Trophoblast cell (in vitro differentiated cells and primary cell): ENCODE data around the gene ABHD14A.

Source experiments
- DNase-seq, 2 donors: peaks; one replicate each; pipeline ENCODE4 v3.0.0-alpha.2; 2016
- H2AFZ ChIP-seq: 2 replicates; pipeline ENCODE4 v1.6.1; 2013; ENCODE audit warnings: low read length, moderate library complexity, mild to moderate bottlenecking; ENCODE audit not compliant: insufficient read depth, poor library complexity
- H2AK5ac ChIP-seq: 2 replicates; pipeline ENCODE4 v1.6.1; 2013; ENCODE audit warnings: mild to moderate bottlenecking, low read length
- H2BK120ac ChIP-seq: 2 replicates; pipeline ENCODE4 v1.6.1; 2013; ENCODE audit warnings: low read length, mild to moderate bottlenecking, moderate library complexity; ENCODE audit not compliant: insufficient read depth, poor library complexity
- H2BK12ac ChIP-seq: 2 replicates; pipeline ENCODE4 v1.6.1; 2013; ENCODE audit warnings: mild to moderate bottlenecking, low read length, moderate library complexity
- H2BK5ac ChIP-seq: 2 replicates; pipeline ENCODE4 v1.6.1; 2013; ENCODE audit warnings: low read length, low read depth, moderate library complexity, mild to moderate bottlenecking; ENCODE audit not compliant: poor library complexity
- H3K14ac ChIP-seq: 2 replicates; pipeline ENCODE4 v1.6.1; 2013; ENCODE audit warnings: mild to moderate bottlenecking, low read length
- H3K18ac ChIP-seq: 2 replicates; pipeline ENCODE4 v1.6.1; 2013; ENCODE audit warnings: mild to moderate bottlenecking, low read length
- H3K23ac ChIP-seq: 2 replicates; pipeline ENCODE4 v1.6.1; 2013; ENCODE audit warnings: low read length
- H3K27ac ChIP-seq: 2 replicates; pipeline ENCODE4 v1.5.1; 2013; ENCODE audit warnings: low read depth, mild to moderate bottlenecking, inconsistent platforms, low read length, moderate library complexity
- H3K27me3 ChIP-seq: 2 replicates; pipeline ENCODE4 v1.6.1; 2013; ENCODE audit warnings: inconsistent platforms, mild to moderate bottlenecking, low read length, moderate library complexity; ENCODE audit not compliant: insufficient read depth
- H3K36me3 ChIP-seq, 2 experiments: 1 replicate in 1 of 2; 2 replicates in 1 of 2; pipeline ENCODE4 v1.6.1; 2013; ENCODE audit warnings: low read length in 2 of 2, mild to moderate bottlenecking in 2 of 2, moderate library complexity in 1 of 2; ENCODE audit not compliant: insufficient read depth in 2 of 2, control insufficient read depth in 1 of 2
- H3K4ac ChIP-seq: 2 replicates; pipeline ENCODE4 v1.6.1; 2013; ENCODE audit warnings: low read depth, mild to moderate bottlenecking, low read length, moderate library complexity
- H3K4me1 ChIP-seq, 2 experiments: 1 replicate in 1 of 2; 2 replicates in 1 of 2; pipeline ENCODE4 v1.6.1; 2013; ENCODE audit warnings: low read length in 2 of 2, mild to moderate bottlenecking in 2 of 2, moderate library complexity in 1 of 2; ENCODE audit not compliant: insufficient read depth in 2 of 2, control insufficient read depth in 1 of 2
- H3K4me2 ChIP-seq: 2 replicates; pipeline ENCODE4 v1.6.1; 2013; ENCODE audit warnings: inconsistent platforms, mild to moderate bottlenecking, low read length, moderate library complexity
- H3K4me3 ChIP-seq: 2 replicates; pipeline ENCODE4 v1.5.1; 2013; ENCODE audit warnings: mild to moderate bottlenecking, low read depth, low read length, inconsistent platforms
- H3K79me1 ChIP-seq: one replicate; pipeline ENCODE4 v1.6.1; 2013; ENCODE audit warnings: low read length
- H3K79me2 ChIP-seq: 2 replicates; pipeline ENCODE4 v1.6.1; 2013; ENCODE audit warnings: low read length, mild to moderate bottlenecking; ENCODE audit not compliant: control insufficient read depth, insufficient read depth, poor library complexity
- H3K9ac ChIP-seq: 2 replicates; pipeline ENCODE4 v1.6.1; 2013; ENCODE audit warnings: mild to moderate bottlenecking, low read length
- H3K9me3 ChIP-seq: 2 replicates; pipeline ENCODE4 v1.6.1; 2013; ENCODE audit warnings: low read depth, mild to moderate bottlenecking, control low read depth, inconsistent platforms, low read length; ENCODE audit not compliant: insufficient read depth
- H4K12ac ChIP-seq: 2 replicates; pipeline ENCODE4 v1.6.1; 2013; ENCODE audit warnings: low read depth, mild to moderate bottlenecking, low read length, moderate library complexity
- H4K8ac ChIP-seq: 2 replicates; pipeline ENCODE4 v1.6.1; 2013; ENCODE audit warnings: low read depth, mild to moderate bottlenecking, low read length, moderate library complexity
- H4K91ac ChIP-seq: one replicate; pipeline ENCODE4 v1.6.1; 2013; ENCODE audit warnings: low read depth, mild to moderate bottlenecking, low read length, moderate library complexity
- WGBS: extraction: QIAGEN DNeasy Blood & Tissue Kit; methylation state at CpG from one replicate; pipeline ENCODE4 v1.1.7; 2013; ENCODE audit warnings: missing lambda C conversion rate; ENCODE audit not compliant: insufficient read length, insufficient coverage; ENCODE audit errors: extremely low coverage; 5-methylcytosine and 5-hydroxymethylcytosine counted together

Gene ABHD14A

DNA sequence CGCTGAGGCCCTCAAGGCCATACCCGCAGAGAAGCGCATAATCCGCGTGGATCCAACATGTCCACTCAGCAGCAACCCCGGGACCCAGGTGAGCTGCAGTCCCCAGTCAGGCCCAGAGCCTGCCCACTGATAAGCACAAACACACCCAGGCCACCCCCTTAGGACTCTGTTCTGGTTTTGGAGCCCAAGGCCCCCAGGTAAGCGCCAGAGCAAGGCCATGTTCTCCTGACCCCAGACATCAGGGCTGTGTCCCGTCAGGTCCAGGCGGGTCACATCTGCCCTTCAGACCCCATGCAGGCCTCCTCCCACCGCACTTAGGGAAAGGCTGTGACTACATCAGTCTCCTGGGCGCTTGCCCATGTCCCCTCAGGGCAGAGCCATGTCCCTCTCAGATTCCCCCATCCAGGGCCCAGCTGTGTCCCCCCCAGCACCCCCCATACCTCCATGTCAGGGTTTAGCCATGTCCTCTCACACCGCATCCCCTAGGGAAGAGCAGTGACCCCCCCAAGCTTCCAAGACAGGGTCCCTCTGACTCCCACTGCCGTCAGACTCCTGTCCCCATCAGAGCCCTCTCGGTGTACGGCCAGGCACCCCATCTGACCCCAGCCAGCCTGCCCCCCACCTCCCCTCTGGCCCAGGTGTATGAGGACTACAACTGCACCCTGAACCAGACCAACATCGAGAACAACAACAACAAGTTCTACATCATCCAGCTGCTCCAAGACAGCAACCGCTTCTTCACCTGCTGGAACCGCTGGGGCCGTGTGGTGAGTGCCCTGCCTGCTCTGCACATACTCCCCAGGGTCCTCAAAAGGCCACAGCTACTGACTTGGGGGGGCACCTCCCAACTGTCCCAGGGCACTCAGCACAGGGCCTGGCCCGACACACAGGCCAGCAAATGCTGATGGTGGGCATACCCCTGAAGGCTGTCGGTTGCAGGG is 31.1 kb upstream of the ABHD14A start:
- no peak for DNase-seq
- no peak overlapping the region for H2AFZ ChIP-seq
- no peak overlapping the region for H2BK12ac ChIP-seq
- H3K4me3 ChIP-seq, result no peak overlapping the region
- H3K79me1 ChIP-seq, result peaks cover 5% of the 10 kb centered on the region
- H3K4me1 ChIP-seq, result peaks cover 12 to 14% of the 10 kb centered on the region in 2 experiments
- WGBS, result no CpG with 5 or more reads among the region's 21 CpGs
- H3K36me3 ChIP-seq, result peaks cover 1 to 2% of the 10 kb centered on the region in 2 experiments
- no peak overlapping the region for H3K23ac ChIP-seq
- no peak overlapping the region for H3K18ac ChIP-seq
- no peak overlapping the region for H2BK120ac ChIP-seq
- no peak overlapping the region for H4K91ac ChIP-seq
- no peak overlapping the region for H4K12ac ChIP-seq
- no peak overlapping the region for H3K4ac ChIP-seq
- no peak overlapping the region for H2BK5ac ChIP-seq
- no peak overlapping the region for H3K27ac ChIP-seq
- no peaks in the 10 kb centered on the region for H3K27me3 ChIP-seq
- peaks cover 4% of the 10 kb centered on the region for H3K79me2 ChIP-seq
- H4K8ac ChIP-seq, result no peak overlapping the region
- H3K14ac ChIP-seq, result no peak overlapping the region
- no peak overlapping the region for H3K9ac ChIP-seq
- H2AK5ac ChIP-seq, result no peak overlapping the region
- H3K9me3 ChIP-seq, result no peaks in the 10 kb centered on the region
- no peak overlapping the region for H3K4me2 ChIP-seq

DNA sequence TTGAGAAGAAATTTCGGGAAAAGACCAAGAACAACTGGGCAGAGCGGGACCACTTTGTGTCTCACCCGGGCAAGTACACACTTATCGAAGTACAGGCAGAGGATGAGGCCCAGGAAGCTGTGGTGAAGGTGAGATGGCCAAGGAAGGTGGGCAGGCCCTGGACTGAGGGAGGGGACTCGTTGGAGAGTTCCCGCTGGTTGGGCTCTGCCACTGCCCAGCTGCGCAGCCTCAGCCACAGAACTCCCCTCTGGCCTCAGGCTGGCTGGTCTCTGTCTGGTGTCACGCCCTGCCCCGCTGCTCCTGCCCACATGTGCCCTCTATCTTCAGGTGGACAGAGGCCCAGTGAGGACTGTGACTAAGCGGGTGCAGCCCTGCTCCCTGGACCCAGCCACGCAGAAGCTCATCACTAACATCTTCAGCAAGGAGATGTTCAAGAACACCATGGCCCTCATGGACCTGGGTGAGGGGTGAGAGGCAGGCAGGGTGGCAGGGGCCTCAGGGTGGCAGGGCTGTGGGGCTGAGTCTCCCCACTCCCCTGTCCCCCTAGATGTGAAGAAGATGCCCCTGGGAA is 30.3 kb upstream of the ABHD14A start:
- H3K4me1 ChIP-seq, result peaks cover 12 to 14% of the 10 kb centered on the region in 2 experiments
- H3K18ac ChIP-seq, result no peak overlapping the region
- no peaks in the 10 kb centered on the region for H3K9me3 ChIP-seq
- H4K91ac ChIP-seq, result no peak overlapping the region
- no peak overlapping the region for H3K4me3 ChIP-seq
- H3K14ac ChIP-seq, result no peak overlapping the region
- H3K4ac ChIP-seq, result no peak overlapping the region
- no peak overlapping the region for H4K8ac ChIP-seq
- no peak overlapping the region for H3K23ac ChIP-seq
- H2AFZ ChIP-seq, result no peak overlapping the region
- no CpG with 5 or more reads among the region's 11 CpGs for WGBS
- H3K4me2 ChIP-seq, result no peak overlapping the region
- H3K36me3 ChIP-seq, result no peaks in the 10 kb centered on the region
- DNase-seq, result no peak
- H4K12ac ChIP-seq, result no peak overlapping the region
- no peak overlapping the region for H2BK12ac ChIP-seq
- no peak overlapping the region for H2AK5ac ChIP-seq
- no peaks in the 10 kb centered on the region for H3K27me3 ChIP-seq
- H2BK5ac ChIP-seq, result no peak overlapping the region
- no peak overlapping the region for H3K27ac ChIP-seq
- H3K79me1 ChIP-seq, result peaks cover 5% of the 10 kb centered on the region
- H3K9ac ChIP-seq, result no peak overlapping the region
- no peak overlapping the region for H2BK120ac ChIP-seq
- H3K79me2 ChIP-seq, result peaks cover 4% of the 10 kb centered on the region

DNA sequence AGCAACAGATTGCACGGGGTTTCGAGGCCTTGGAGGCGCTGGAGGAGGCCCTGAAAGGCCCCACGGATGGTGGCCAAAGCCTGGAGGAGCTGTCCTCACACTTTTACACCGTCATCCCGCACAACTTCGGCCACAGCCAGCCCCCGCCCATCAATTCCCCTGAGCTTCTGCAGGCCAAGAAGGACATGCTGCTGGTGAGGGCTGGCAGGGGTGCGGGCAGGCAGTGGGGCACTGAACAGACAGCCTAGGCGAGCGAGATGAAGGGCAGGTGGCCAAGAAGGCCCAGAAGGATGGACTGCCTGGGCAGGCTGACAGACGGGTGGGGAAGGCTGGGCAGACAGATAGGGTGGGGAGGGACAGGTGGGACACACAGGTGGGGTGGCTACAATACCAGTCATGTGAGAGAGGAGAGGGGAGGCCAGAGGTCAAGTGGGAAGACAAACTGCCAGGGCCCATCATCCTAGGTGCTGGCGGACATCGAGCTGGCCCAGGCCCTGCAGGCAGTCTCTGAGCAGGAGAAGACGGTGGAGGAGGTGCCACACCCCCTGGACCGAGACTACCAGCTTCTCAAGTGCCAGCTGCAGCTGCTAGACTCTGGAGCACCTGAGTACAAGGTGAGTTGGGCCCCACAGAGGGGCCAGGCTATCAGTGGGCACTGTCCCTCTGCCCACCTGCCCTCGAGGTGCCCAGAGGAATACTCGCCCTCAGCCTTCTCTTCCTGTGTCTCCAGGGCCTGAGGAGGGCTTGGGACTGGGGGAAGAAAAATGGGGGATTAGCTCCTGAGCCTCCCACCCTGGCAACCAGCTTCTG is 29.6 kb upstream of the ABHD14A start:
- peaks cover 5% of the 10 kb centered on the region for H3K79me1 ChIP-seq
- DNase-seq, result no peak
- no peaks in the 10 kb centered on the region for H3K36me3 ChIP-seq
- H3K9me3 ChIP-seq, result no peaks in the 10 kb centered on the region
- peaks cover 4% of the 10 kb centered on the region for H3K79me2 ChIP-seq
- H3K4me3 ChIP-seq, result no peak overlapping the region
- peaks cover 12 to 14% of the 10 kb centered on the region in 2 experiments for H3K4me1 ChIP-seq
- no peak overlapping the region for H2AK5ac ChIP-seq
- no peak overlapping the region for H4K12ac ChIP-seq
- no peak overlapping the region for H3K14ac ChIP-seq
- no peak overlapping the region for H3K27ac ChIP-seq
- no peak overlapping the region for H2BK5ac ChIP-seq
- H3K4me2 ChIP-seq, result no peak overlapping the region
- no peak overlapping the region for H4K91ac ChIP-seq
- H2BK12ac ChIP-seq, result no peak overlapping the region
- no peak overlapping the region for H3K23ac ChIP-seq
- H3K18ac ChIP-seq, result no peak overlapping the region
- WGBS, result no CpG with 5 or more reads among the region's 18 CpGs
- no peak overlapping the region for H4K8ac ChIP-seq
- no peak overlapping the region for H3K4ac ChIP-seq
- H3K9ac ChIP-seq, result no peak overlapping the region
- no peaks in the 10 kb centered on the region for H3K27me3 ChIP-seq
- no peak overlapping the region for H2AFZ ChIP-seq
- no peak overlapping the region for H2BK120ac ChIP-seq

DNA sequence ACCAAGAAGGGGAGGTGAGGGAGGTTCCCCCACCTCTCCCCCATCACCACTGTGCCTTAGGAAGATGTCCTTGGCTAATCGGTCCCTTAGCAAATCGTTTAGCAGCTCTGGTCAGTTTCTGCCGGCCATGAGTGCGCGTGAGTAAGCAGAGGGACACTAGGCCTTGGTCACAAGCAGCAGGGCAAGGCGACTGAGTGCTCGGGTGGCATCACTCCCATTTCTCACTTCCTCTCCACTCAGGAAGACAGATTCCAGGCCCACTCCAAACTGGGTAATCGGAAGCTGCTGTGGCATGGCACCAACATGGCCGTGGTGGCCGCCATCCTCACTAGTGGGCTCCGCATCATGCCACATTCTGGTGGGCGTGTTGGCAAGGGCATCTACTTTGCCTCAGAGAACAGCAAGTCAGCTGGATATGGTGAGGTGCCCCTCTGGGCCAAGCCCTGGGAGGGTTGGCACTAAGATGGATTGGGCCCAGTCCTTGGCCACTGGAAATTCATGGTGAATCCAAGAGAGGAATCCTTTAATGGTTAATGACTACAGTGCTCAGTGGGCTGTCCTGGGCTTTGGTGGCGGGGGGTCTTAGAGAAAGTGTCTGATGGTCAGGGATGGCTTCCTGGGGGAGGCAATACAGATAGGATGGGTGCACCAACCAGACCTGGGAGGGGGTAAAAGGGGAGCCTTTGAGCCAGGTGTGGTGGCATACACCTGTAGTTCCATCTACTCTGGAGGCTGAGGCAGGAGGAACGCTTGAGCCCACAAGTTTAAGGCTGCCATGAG is 28.7 kb upstream of the ABHD14A start:
- no peaks in the 10 kb centered on the region for H3K27me3 ChIP-seq
- no peak overlapping the region for H2BK12ac ChIP-seq
- no peak for DNase-seq
- H3K27ac ChIP-seq, result no peak overlapping the region
- no peak overlapping the region for H2AK5ac ChIP-seq
- H4K8ac ChIP-seq, result no peak overlapping the region
- H4K91ac ChIP-seq, result no peak overlapping the region
- no peak overlapping the region for H3K23ac ChIP-seq
- no peak overlapping the region for H3K18ac ChIP-seq
- H3K4ac ChIP-seq, result no peak overlapping the region
- H3K4me3 ChIP-seq, result no peak overlapping the region
- peaks cover 4% of the 10 kb centered on the region for H3K79me2 ChIP-seq
- no peaks in the 10 kb centered on the region for H3K9me3 ChIP-seq
- no peak overlapping the region for H2AFZ ChIP-seq
- H2BK120ac ChIP-seq, result no peak overlapping the region
- H3K36me3 ChIP-seq, result no peaks in the 10 kb centered on the region
- H2BK5ac ChIP-seq, result no peak overlapping the region
- no peak overlapping the region for H4K12ac ChIP-seq
- H3K4me2 ChIP-seq, result no peak overlapping the region
- H3K9ac ChIP-seq, result no peak overlapping the region
- WGBS, result no CpG with 5 or more reads among the region's 14 CpGs
- peaks cover 5% of the 10 kb centered on the region for H3K79me1 ChIP-seq
- no peak overlapping the region for H3K14ac ChIP-seq
- peaks cover 7 to 8% of the 10 kb centered on the region in 2 experiments for H3K4me1 ChIP-seq
